ENCODE data around the gene MRPL36. TPM values are rescaled to one million over a fixed set of nuclear protein-coding genes. Genes with fewer than 3 reads are reported as not detected.

MRPL36 gene
- total RNA-seq, 1 experiment from 2014 or later: 61.2 TPM

DNA sequence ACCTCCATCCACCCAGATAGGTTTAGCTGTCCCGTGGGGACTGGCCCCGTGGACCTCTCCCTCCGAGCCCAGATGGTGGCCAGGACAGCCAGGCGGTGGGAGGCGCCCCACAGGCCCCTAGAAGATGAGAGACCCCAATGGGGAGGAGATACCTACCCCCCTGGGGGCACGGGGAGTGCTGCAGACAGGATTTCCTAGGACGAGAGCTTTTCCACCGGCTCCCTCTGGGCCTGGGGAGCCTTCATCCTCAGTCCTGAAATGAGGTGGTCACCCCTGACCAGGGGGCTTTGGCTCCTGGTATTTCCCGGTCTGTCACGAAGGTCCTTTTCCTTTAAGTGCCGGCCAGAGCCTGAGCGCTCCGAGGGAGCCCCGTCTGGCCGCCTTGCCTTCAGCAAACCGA lies 46.8 kb downstream of the MRPL36 start (continued):
- TF ChIP-seq TP53 (CRISPR knock-in tag; IDR thresholded peaks at IDR 0.05): no peak
- TF ChIP-seq, protein P1, sequence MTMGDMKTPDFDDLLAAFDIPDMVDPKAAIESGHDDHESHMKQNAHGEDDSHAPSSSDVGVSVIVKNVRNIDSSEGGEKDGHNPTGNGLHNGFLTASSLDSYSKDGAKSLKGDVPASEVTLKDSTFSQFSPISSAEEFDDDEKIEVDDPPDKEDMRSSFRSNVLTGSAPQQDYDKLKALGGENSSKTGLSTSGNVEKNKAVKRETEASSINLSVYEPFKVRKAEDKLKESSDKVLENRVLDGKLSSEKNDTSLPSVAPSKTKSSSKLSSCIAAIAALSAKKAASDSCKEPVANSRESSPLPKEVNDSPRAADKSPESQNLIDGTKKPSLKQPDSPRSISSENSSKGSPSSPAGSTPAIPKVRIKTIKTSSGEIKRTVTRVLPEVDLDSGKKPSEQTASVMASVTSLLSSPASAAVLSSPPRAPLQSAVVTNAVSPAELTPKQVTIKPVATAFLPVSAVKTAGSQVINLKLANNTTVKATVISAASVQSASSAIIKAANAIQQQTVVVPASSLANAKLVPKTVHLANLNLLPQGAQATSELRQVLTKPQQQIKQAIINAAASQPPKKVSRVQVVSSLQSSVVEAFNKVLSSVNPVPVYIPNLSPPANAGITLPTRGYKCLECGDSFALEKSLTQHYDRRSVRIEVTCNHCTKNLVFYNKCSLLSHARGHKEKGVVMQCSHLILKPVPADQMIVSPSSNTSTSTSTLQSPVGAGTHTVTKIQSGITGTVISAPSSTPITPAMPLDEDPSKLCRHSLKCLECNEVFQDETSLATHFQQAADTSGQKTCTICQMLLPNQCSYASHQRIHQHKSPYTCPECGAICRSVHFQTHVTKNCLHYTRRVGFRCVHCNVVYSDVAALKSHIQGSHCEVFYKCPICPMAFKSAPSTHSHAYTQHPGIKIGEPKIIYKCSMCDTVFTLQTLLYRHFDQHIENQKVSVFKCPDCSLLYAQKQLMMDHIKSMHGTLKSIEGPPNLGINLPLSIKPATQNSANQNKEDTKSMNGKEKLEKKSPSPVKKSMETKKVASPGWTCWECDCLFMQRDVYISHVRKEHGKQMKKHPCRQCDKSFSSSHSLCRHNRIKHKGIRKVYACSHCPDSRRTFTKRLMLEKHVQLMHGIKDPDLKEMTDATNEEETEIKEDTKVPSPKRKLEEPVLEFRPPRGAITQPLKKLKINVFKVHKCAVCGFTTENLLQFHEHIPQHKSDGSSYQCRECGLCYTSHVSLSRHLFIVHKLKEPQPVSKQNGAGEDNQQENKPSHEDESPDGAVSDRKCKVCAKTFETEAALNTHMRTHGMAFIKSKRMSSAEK (CRISPR knock-in tag; IDR thresholded peaks at IDR 0.05; ENCODE audit: borderline replicate concordance): no peak

DNA sequence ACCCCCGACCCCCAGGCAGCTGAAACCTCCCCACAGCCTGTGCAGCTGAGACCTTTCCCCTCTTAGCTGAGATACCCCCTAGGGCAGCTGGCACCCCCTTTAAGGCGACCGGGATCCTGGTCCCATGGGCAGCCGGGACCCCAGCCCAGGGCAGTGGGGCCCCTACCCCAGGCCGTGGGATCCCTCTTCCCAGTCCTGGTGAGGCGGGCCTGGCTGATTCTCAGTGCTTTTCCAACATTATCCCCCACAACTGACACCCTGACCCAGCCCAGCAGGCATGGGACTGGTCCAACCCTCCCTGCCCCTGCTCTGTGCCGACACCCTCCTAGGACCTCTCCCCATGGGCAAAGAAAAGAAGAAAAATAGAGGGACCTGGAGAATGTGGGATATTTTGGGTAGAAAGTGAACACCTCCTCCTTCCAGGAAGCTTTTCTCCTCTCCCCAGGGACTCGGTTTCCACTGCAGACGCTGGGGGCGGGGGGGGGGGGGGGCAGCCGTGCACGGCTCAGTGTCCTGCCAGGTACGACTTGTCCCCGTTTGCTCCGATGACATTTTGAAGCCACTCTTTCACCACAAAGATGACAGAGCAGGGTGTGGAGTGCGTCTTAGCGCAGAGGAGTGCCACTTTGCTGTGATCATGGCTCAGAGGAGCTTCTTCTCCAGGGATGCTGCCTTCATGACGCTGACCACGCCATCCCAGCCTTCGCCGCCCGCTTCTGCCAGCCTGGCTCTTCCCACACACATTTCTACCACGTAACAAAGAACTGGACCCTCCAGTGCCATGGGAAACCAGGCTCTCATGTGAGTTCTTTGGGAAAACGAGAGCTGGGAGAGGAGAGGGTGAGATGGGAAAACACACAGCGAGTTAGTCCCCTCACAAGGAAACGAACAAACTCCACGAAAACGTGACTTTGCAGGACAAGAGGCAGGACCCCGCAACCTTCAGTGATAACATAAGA lies 47.5 kb downstream of the MRPL36 start:
- Mint-ChIP-seq H3K36me3 (no peaks in the 10 kb centered on the region), H3K27ac (no peak overlapping the region), H3K27me3 (ENCODE audit: low read depth) (no peaks in the 10 kb centered on the region), H3K4me3 (no peak overlapping the region), H3K9me3 (no peaks in the 10 kb centered on the region), H3K4me1 (peaks cover 17% of the 10 kb centered on the region)
- ChIA-PET CTCF (interaction anchor here (0.6 to 2.8 kb wide), 4 partner anchors 9 to 208 kb away, joined by 3 to 10 read pairs (median 4); no protein-coding TSS in a partner anchor), POLR2A (no interaction called here)
- ATAC-seq (no peak), DNase-seq (ENCODE audit: low spot score) (no peak)
- TF ChIP-seq TP53 (CRISPR knock-in tag; IDR thresholded peaks at IDR 0.05): no peak

DNA sequence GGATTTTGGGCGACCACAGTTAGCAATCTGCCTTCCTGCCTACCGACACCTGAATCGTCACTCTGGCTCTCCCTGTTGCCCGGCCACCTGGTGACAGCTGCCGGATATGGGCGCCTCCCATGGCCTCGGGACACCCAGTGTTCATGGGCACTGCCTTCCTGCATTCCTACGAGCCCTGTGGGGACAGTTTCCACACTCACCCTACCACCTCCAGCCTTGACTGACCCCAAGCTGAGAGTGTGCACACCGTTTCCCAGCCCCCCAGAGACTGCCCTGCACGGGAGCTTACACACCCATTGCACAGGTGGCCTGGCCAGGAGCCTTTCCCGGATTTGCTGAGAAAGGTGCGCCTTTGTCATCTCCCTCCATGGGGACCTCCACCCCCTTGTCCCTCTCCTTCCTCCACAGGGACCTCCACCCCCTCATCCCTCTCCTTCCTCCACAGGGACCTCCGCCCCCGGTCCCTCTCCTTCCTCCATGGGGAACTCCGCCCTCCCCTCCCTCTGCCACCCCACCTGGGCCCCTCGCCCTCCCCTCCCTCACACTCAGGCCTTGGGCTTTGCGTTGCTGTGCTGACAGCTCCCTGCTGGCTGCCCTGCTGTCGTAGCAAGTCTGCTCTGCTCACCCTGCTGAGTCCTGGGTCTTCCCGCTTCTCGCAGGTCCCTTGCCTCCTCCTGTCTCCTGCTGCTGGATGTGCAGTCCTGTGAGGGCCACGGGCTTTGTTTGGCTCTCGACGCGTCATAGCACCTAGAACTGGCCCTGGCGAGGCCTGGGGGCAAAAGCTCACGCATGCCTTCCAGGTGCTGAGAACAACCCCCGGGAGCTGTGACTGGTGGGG lies 48.4 kb downstream of the MRPL36 start:
- Mint-ChIP-seq H3K27me3 (ENCODE audit: low read depth) (no peaks in the 10 kb centered on the region), H3K4me3 (no peak overlapping the region), H3K9me3 (no peaks in the 10 kb centered on the region), H3K27ac (no peak overlapping the region), H3K36me3 (no peaks in the 10 kb centered on the region), H3K4me1 (peaks cover 11% of the 10 kb centered on the region)
- ATAC-seq (no peak), DNase-seq (ENCODE audit: low spot score) (peak; percentile 17)
- CTCF ChIA-PET: interaction anchor here (0.6 to 1.4 kb wide), 6 partner anchors 8 to 208 kb away, joined by 3 to 4 read pairs (median 4); no protein-coding TSS in a partner anchor
- POLR2A ChIA-PET: no interaction called here
- no peak for TF ChIP-seq TEAD4 (CRISPR knock-in tag; IDR thresholded peaks at IDR 0.05)
- TF ChIP-seq, protein P2, sequence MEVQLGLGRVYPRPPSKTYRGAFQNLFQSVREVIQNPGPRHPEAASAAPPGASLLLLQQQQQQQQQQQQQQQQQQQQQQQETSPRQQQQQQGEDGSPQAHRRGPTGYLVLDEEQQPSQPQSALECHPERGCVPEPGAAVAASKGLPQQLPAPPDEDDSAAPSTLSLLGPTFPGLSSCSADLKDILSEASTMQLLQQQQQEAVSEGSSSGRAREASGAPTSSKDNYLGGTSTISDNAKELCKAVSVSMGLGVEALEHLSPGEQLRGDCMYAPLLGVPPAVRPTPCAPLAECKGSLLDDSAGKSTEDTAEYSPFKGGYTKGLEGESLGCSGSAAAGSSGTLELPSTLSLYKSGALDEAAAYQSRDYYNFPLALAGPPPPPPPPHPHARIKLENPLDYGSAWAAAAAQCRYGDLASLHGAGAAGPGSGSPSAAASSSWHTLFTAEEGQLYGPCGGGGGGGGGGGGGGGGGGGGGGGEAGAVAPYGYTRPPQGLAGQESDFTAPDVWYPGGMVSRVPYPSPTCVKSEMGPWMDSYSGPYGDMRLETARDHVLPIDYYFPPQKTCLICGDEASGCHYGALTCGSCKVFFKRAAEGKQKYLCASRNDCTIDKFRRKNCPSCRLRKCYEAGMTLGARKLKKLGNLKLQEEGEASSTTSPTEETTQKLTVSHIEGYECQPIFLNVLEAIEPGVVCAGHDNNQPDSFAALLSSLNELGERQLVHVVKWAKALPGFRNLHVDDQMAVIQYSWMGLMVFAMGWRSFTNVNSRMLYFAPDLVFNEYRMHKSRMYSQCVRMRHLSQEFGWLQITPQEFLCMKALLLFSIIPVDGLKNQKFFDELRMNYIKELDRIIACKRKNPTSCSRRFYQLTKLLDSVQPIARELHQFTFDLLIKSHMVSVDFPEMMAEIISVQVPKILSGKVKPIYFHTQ (CRISPR knock-in tag; IDR thresholded peaks at IDR 0.05): no peak
- TF ChIP-seq, protein P3, sequence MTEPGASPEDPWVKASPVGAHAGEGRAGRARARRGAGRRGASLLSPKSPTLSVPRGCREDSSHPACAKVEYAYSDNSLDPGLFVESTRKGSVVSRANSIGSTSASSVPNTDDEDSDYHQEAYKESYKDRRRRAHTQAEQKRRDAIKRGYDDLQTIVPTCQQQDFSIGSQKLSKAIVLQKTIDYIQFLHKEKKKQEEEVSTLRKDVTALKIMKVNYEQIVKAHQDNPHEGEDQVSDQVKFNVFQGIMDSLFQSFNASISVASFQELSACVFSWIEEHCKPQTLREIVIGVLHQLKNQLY (CRISPR knock-in tag; IDR thresholded peaks at IDR 0.05): no peak
- TF ChIP-seq, protein P4, sequence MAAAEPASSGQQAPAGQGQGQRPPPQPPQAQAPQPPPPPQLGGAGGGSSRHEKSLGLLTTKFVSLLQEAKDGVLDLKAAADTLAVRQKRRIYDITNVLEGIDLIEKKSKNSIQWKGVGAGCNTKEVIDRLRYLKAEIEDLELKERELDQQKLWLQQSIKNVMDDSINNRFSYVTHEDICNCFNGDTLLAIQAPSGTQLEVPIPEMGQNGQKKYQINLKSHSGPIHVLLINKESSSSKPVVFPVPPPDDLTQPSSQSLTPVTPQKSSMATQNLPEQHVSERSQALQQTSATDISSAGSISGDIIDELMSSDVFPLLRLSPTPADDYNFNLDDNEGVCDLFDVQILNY (CRISPR knock-in tag; IDR thresholded peaks at IDR 0.05): no peak
- TF ChIP-seq ZNF396 (CRISPR knock-in tag; IDR thresholded peaks at IDR 0.05; ENCODE audit: borderline replicate concordance): no peak
- TF ChIP-seq ZNF219 (CRISPR knock-in tag; IDR thresholded peaks at IDR 0.05; ENCODE audit: borderline replicate concordance): no peak
- TF ChIP-seq SMAD4 (CRISPR knock-in tag; IDR thresholded peaks at IDR 0.05): no peak
- TF ChIP-seq, protein P5, sequence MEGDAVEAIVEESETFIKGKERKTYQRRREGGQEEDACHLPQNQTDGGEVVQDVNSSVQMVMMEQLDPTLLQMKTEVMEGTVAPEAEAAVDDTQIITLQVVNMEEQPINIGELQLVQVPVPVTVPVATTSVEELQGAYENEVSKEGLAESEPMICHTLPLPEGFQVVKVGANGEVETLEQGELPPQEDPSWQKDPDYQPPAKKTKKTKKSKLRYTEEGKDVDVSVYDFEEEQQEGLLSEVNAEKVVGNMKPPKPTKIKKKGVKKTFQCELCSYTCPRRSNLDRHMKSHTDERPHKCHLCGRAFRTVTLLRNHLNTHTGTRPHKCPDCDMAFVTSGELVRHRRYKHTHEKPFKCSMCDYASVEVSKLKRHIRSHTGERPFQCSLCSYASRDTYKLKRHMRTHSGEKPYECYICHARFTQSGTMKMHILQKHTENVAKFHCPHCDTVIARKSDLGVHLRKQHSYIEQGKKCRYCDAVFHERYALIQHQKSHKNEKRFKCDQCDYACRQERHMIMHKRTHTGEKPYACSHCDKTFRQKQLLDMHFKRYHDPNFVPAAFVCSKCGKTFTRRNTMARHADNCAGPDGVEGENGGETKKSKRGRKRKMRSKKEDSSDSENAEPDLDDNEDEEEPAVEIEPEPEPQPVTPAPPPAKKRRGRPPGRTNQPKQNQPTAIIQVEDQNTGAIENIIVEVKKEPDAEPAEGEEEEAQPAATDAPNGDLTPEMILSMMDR (IDR thresholded peaks at IDR 0.05): no peak
- TF ChIP-seq, protein P6, sequence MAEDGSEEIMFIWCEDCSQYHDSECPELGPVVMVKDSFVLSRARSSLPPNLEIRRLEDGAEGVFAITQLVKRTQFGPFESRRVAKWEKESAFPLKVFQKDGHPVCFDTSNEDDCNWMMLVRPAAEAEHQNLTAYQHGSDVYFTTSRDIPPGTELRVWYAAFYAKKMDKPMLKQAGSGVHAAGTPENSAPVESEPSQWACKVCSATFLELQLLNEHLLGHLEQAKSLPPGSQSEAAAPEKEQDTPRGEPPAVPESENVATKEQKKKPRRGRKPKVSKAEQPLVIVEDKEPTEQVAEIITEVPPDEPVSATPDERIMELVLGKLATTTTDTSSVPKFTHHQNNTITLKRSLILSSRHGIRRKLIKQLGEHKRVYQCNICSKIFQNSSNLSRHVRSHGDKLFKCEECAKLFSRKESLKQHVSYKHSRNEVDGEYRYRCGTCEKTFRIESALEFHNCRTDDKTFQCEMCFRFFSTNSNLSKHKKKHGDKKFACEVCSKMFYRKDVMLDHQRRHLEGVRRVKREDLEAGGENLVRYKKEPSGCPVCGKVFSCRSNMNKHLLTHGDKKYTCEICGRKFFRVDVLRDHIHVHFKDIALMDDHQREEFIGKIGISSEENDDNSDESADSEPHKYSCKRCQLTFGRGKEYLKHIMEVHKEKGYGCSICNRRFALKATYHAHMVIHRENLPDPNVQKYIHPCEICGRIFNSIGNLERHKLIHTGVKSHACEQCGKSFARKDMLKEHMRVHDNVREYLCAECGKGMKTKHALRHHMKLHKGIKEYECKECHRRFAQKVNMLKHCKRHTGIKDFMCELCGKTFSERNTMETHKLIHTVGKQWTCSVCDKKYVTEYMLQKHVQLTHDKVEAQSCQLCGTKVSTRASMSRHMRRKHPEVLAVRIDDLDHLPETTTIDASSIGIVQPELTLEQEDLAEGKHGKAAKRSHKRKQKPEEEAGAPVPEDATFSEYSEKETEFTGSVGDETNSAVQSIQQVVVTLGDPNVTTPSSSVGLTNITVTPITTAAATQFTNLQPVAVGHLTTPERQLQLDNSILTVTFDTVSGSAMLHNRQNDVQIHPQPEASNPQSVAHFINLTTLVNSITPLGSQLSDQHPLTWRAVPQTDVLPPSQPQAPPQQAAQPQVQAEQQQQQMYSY (CRISPR knock-in tag; IDR thresholded peaks at IDR 0.05): no peak
- no peak for TF ChIP-seq CBFB (CRISPR knock-in tag; IDR thresholded peaks at IDR 0.05; ENCODE audit: low read depth)
